ENCODE measurements around the gene CDKN1B. TPM values are rescaled to one million over a fixed set of nuclear protein-coding genes. Genes with fewer than 3 reads are reported as not detected.
"Not testable (repeated sequence)": the region's sequence is repeated elsewhere in the genome, so short reads cannot be mapped to it uniquely, and the experiment has no call there.

Gene CDKN1B
- total and polyA plus RNA-seq, 12 donors = 20.8 to 56.2 (median 37.6) TPM

- 52 to 65% methylated on average over 9 of the region's 9 CpGs for WGBS, 2 donors
- TF ChIP-seq, protein P1, sequence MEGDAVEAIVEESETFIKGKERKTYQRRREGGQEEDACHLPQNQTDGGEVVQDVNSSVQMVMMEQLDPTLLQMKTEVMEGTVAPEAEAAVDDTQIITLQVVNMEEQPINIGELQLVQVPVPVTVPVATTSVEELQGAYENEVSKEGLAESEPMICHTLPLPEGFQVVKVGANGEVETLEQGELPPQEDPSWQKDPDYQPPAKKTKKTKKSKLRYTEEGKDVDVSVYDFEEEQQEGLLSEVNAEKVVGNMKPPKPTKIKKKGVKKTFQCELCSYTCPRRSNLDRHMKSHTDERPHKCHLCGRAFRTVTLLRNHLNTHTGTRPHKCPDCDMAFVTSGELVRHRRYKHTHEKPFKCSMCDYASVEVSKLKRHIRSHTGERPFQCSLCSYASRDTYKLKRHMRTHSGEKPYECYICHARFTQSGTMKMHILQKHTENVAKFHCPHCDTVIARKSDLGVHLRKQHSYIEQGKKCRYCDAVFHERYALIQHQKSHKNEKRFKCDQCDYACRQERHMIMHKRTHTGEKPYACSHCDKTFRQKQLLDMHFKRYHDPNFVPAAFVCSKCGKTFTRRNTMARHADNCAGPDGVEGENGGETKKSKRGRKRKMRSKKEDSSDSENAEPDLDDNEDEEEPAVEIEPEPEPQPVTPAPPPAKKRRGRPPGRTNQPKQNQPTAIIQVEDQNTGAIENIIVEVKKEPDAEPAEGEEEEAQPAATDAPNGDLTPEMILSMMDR (IDR thresholded peaks at IDR 0.05) = peak; percentile 38 to 81 (median 67)
- Histone ChIP-seq H3K27me3 (no peaks in the 10 kb centered on the region), H3K4me3 (peak overlapping the region in 3 of 10 donors; percentile 2 to 24 (median 15)), H3K27ac (peak overlapping the region in 4 of 10 donors; percentile 24 to 80 (median 60)), H3K4me1 (peaks cover 0 to 36% (median 24%) of the 10 kb centered on the region in 9 donors), H3K36me3 (no peaks in the 10 kb centered on the region), H3K9me3 (no peaks in the 10 kb centered on the region)
- intact Hi-C loops (cut with DNase I) = loop anchor here in 4 of 10 donors (1.0 to 10.0 kb wide), 4 partner anchors 50 to 362 kb away; partner anchors contain the start of genes APOLD1 (in 1 of the 4) and DUSP16 (in 1 of the 4)
- DNase-seq (peak in 1 of 2 donors; percentile 29), ATAC-seq (peak; percentile 67 to 83 (median 79))
These were observed 19.9 kb downstream of the CDKN1B start for GRCh38 chr12:12736759-12737676.

- not testable (repeated sequence) for ATAC-seq, DNase-seq, H3K4me3 ChIP-seq, H3K27ac ChIP-seq, H3K27me3 ChIP-seq, H3K9me3 ChIP-seq, H3K36me3 ChIP-seq
- WGBS, 2 donors = 86 to 88% methylated on average over 2 of the region's 2 CpGs
- intact Hi-C loops (cut with DNase I) = loop anchor here in 3 of 10 donors (5.0 to 10.0 kb wide), 3 partner anchors 49 to 363 kb away; partner anchors contain the start of genes APOLD1 (in 1 of the 3) and DUSP16 (in 1 of the 3)
- peaks cover 0 to 40% (median 24%) of the 10 kb centered on the region in 9 donors for H3K4me1 ChIP-seq
These were observed 21.0 kb downstream of the CDKN1B start for GRCh38 chr12:12738152-12738551.

DNA sequence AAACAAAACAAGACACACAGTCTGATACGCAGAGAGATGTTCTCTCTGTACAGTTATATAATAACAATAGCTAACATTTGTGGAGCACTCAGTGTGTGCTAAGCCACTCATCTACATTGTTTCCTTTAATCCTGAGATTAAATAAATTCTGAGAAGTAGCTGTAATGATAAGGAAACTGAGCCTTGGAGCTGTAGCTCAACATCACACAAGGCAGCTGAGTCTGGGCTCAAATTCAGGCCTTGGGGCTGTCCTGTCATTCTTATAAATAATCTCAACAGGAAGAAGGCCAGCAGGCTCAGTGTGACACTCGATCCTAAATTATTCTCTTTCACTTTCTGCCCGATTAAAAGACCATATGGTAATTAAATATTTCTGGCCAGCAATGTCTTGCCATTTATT lies 24.5 kb downstream of the CDKN1B start:
- TF ChIP-seq, protein P1 (IDR thresholded peaks at IDR 0.05) = no peak
- H3K27ac ChIP-seq = peak overlapping the region in 9 of 10 donors; percentile 32 to 81 (median 59)
- H3K4me1 ChIP-seq = peaks cover 0 to 40% (median 21%) of the 10 kb centered on the region in 9 donors
- ATAC-seq (peak in 7 of 8 donors; percentile 26 to 72 (median 58)), DNase-seq (no peak)
- H3K27me3 ChIP-seq = no peaks in the 10 kb centered on the region
- intact Hi-C loops (cut with DNase I) = loop anchor here in 1 of 10 donors (5.0 kb wide), 1 partner anchor 41 kb away; no protein-coding TSS in a partner anchor
- H3K36me3 ChIP-seq = no peaks in the 10 kb centered on the region
- H3K9me3 ChIP-seq = no peaks in the 10 kb centered on the region
- peak overlapping the region in 2 of 10 donors; percentile 3 to 26 for H3K4me3 ChIP-seq
- 15 to 16% methylated on average over 3 of the region's 3 CpGs for WGBS, 2 donors

DNA sequence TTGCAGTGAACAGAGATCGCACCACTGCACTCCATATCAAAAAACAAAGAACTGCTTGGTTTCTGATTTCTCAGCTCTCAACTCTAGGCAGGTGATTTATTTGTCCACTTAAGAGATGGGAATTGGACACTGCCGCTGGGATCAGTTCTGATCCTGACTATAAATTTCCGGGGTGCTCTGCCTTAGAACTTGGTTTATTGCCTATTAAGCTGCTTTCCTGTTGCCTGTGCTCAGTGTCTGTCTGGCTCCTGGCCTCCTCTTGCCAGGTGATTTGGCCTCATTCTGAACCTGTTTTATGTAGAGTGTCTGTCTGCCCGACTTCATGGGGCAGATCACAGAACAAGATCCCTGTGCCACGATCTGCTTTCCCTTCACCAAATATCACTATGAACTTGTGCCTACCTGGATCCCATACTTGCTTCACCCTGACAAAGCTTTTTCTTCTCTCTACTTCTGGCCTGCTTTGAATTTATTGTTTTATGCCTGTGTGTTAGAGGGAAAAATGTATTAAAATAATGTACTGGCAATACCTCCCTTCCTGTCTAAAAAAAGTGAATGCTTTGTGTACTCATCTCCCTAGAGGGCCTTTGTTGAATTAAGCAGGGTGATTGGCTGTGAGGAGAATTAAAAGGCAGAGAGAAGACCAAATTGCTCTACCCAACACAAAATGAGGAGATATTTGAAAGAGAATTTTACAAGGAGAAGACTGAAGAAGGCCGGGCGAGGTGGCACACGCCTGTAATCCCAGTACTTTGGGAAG lies 27.6 kb downstream of the CDKN1B start:
- intact Hi-C loops (cut with DNase I) = loop anchor here in 1 of 10 donors (5.0 kb wide), 1 partner anchor 38 kb away; no protein-coding TSS in a partner anchor
- 80 to 87% methylated on average over 8 of the region's 8 CpGs for WGBS, 2 donors

More for the DNA sequence above, 27.6 kb downstream of the CDKN1B start:
- ATAC-seq = peak in 5 of 8 donors; percentile 9 to 60 (median 45)
- no peaks in the 10 kb centered on the region for H3K27me3 ChIP-seq
- H3K4me3 ChIP-seq = no peak overlapping the region
- H3K36me3 ChIP-seq = no peaks in the 10 kb centered on the region
- peaks cover 0 to 36% (median 10%) of the 10 kb centered on the region in 9 donors for H3K4me1 ChIP-seq
- TF ChIP-seq, protein P1 (IDR thresholded peaks at IDR 0.05) = no peak
- no peaks in the 10 kb centered on the region for H3K9me3 ChIP-seq
- no peak for DNase-seq
- H3K27ac ChIP-seq = peak overlapping the region in 6 of 10 donors; percentile 26 to 70 (median 58)
